GM21528 (cell line): ENCODE measurements around the gene HPS5.
A peak's percentile ranks its signal among the peaks of the same experiment; 100 is the strongest.
"Not testable (repeated sequence)": the region's sequence is repeated elsewhere in the genome, so short reads cannot be mapped to it uniquely, and the experiment has no call there.

Experiments used
- ATAC-seq: cut with Tn5 transposase; IDR thresholded peaks from one replicate; pipeline ENCODE4 v1.9.1; 2021; ENCODE audit warnings: mild to moderate bottlenecking, moderate library complexity; ENCODE audit not compliant: unreplicated experiment, low FRiP score

The HPS5 gene

DNA sequence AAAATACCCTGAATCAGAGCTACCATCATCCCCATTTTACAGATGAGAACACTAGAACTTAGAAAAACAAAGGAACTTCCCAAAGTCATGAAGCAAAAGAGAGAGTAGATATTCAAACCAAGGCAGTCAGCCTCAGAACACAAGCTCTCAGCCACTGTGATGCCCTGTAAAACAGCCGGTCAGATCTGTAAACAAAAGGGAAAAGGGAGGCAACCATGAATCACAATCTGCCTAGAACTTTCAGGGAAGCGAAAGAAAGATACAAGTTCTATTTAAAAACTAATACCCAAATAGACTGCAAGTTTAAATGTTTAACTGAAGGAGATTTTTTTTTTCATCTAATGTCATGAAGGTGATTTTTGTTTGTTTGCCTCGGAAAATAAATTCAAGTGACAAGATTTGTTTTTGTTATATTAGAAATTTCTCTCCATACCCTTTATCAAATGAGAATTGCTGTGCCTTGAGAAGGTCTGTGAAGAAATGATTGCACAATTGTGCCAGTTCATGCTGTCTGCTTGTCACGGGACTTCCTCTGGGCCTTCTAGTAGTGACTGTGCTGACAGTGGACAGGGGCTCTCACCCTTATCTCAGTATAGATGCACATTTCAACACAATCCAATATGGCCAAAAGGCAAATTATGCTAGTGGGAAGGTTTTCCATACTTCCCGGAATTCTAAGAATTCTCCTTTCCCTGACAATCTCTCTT is 44.2 kb downstream of the HPS5 start:
- ATAC-seq, result no peak

DNA sequence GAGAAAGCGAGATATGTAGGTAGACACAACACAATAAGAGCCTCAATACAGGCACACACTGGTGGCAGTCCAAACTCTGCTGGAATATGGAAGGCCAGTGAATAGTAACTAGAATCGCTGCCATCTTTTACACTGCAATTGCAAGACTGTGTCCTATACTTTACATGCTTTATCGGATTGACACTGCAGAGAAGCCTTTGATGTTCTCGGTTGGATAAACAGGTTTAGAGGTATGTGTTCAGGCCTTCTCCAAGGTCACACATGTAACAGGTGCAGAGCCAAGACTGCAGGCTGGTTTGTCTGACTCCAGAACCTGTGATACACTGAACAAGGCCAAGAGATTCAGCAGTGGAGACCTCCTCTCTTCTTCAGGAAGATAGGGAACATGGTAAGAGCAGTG is 50.7 kb downstream of the HPS5 start:
- ATAC-seq, result no peak

DNA sequence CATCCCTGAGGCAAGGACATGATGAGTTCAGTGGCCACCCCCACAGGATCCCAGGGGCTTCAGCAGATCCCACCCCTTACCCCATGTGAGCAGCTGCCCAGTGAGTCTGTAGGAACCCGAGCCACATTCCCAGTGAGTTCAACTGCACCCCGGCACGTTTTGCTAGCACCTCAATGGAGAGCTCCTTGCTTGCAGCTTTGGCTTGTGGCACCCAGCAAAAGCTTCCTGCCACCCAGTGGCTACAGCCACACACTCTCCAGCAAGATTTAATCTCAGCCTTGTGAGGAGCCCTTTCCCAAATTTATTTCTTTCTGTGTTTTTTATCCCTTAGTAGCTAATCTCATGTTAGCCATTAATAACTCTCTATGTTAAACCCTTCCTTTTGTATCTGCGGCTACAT is 51.8 kb downstream of the HPS5 start:
- no peak for ATAC-seq

DNA sequence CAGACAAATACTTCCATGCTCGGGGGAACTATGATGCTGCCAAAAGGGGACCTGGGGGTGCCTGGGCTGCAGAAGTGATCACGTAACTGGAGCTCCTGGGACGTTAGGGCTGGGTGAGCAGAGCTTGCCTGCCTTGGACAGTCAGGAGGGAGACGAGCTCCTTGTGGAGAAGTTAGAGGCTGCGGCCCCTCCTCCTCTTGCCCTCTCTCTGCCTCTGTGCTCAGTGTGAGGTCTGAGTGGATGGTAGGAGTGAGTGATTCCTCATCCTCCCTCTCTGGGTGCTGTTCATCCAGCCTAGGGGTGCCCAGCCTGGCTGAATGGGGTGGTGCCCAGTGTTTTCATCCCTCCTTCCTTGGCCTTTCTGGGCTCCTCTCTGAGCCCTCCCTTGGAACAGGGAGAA is 52.7 kb downstream of the HPS5 start:
- not testable (repeated sequence) for ATAC-seq

DNA sequence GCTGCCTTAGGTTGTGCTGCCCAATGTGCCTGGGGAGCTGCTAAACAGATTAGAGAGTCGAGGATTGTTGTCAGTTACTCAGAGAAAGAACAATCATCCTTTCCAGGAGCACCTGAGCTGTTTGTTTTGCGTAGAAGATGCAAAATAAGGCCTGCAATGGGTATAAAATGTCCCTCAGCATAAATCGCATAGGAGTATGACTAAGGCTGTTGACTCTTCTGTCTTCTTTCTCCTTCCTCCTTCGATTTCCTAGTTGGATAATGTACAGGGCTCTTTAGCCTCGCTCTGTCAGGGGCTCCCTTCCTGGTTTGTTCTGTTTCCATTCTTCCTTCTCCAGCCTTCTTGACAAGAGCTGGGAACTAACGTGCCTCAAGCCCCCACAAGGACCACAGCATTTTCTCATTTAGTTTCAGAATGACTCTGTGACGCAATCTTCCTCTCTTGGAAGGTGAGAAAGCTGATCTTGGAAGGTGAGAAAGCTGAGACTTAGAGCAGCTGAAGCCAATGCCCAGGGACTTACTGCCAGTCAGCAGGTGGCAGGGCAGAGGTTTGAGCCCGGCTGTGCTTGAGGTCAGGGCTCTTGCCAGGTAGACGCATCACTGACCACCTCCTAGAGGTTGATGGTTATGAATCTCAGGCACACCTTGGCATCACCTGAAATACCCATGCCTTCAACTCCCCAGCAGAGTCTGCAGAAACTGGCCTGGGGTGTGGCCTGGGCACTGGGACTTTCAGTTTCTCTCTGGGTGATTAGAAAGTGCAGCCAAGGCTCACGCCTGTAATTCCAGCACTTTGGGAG is 54.4 kb downstream of the HPS5 start:
- peak; percentile 62 for ATAC-seq

DNA sequence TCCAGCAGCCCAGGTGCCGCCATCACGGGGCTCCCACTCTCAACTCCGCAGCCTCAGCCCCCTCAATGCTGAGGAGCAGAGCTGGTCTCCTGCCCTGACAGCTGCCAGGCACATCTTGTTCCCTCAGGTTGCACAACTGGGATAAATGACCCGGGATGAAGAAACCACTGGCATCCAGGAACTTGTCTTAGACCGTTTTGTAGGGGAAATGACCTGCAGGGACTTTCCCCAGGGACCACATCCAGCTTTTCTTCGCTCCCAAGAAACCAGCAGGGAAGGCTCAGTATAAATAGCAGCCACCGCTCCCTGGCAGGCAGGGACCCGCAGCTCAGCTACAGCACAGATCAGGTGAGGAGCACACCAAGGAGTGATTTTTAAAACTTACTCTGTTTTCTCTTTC is 56.0 kb downstream of the HPS5 start, which contains the start of gene SAA1:
TSS of gene SAA1 (plus strand) at position 316 of the 400 bp plus-strand sequence. CDS start 624 bp downstream, outside the sequence.
- no peak for ATAC-seq

DNA sequence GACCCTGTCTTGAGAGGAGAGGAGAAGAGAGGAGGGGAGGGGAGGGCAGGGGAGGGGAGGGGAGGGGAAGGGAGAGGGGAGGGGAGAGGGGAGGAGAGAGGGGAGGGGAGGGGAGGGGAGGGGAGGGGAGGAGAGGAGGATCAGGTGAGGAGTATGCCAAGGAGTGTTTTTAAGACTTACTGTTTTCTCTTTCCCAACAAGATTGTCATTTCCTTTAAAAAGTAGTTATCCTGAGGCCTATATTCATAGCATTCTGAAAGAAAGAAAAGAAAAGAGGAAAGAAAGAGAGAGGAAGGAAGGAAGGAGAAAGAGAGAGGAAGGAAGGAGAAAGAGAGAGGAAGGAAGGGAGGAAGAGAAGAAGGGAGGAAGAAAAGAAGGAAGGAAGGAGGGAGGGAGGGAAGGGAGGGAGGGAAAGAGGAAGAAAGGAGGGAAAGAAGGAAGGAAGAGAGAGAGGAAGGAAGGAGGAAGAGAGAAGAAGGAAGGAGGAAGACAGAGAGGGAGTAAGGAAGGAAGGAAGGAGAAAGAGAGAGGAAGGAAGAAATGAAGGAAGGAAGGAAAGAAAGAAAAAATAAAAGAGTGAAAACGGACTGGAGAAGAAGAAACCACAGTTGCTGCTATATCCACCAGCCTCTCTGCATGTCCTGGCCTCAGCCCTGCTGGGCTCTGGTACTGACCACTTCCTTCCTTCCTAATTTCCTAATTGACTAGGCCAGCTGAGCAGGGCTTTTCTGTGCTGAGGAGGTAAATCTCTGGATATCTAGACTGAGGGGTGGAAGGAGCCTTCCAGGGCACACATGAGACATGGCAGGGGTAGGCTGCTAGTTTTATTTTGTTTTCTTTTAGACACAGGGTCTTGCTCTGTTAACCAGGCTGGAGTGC is 57.0 kb downstream of the HPS5 start:
- no peak for ATAC-seq

DNA sequence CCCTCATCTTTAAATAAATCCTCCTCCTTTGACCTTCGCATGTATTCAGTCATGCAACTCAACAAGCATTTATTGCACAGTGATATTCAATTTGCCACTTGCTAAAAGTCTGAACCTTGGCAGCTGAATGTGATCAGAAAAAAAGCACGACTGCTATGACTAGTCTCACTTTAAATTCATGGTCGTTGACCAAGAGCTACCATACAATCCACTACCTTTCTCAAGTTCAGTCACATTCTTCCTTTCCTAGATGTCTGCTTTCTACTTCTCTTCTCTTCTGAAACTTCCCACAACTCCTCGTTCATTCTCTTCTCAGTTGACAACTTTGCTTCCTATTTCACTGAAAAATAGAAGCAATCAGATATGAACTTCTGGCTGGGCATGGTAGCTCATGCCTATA is 57.9 kb downstream of the HPS5 start:
- ATAC-seq, result peak; percentile 51

DNA sequence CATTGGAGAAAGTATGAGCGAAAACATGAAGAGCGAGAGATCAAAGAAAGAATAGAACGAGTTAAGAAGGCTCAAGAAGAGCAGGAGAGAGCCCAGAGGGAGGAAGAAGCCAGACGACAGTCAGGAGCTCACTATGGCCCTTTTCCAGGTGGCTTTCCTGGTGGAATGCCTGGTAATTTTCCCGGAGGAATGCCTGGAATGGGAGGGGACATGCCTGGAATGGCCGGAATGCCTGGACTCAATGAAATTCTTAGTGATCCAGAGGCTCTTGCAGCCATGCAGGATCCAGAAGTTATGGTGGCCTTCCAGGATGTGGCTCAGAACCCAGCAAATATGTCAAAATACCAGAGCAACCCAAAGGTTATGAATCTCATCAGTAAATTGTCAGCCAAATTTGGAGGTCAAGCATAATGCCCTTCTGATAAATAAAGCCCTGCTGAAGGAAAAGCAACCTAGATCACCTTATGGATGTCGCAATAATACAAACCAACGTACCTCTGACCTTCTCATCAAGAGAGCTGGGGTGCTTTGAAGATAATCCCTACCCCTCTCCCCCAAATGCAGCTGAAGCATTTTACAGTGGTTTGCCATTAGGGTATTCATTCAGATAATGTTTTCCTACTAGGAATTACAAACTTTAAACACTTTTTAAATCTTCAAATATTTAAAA is 59.1 kb downstream of the HPS5 start:
- not testable (repeated sequence) for ATAC-seq

DNA sequence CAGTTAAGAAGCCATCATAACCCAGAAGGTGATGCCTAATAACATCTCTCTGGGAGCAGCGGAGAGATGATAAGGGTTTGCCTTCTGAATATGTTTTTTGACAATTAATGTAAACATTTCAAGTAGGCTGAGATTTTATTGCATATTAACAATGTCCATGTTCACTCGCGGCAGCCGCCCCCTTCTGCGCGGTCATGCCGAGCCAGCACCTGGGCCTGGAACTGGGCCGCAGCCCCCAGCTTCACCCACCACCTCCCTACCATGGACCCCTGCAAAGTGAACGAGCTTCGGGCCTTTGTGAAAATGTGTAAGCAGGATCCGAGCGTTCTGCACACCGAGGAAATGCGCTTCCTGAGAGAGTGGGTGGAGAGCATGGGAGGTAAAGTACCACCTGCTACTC is 60.2 kb downstream of the HPS5 start:
- ATAC-seq, result no peak

DNA sequence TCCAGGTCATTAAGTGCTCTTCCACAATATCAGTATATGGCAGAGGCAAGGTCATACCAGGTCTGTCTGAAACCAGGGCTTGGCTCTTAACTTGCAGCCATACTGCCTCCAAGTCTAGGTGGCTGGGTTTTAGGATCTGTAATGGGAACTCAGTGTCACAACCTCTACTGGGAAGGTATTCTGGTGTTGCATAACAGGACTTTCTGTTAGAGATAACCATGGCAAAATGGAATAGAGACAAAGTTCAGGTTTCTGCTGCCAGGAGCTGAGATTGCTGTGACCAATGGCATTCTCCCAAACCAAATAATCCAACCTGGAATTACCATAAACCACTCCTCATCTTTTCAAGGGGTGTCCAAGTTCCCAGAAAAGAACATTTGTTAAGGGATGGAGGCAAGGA is 62.7 kb downstream of the HPS5 start:
- no peak for ATAC-seq

DNA sequence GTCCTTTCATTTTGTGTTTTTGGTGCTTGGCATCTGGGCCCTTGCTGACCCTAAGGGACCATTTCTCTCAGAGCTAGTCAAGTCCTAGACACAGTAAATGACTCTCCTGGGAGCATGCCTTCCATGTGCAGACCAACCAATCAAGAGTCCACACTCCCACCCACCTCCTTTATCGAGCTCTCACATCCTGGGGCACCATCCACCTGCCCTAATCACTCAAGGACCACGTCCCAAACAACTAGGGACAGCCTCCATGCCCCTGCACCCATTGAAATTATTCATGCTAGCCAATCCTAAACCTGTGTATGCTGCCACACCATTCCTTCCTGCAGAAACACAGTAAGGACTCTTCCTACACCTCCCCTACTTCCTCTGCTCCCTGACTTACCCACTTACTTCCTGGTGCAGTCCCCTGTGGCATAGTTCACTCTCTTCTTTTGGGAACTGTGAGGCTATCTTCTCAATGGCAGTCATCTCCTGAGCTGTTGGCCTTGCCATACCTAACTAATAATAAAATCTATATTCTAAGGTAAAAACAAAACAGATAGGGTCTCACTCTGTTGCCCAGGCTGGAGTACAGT is 67.1 kb downstream of the HPS5 start:
- no peak for ATAC-seq

DNA sequence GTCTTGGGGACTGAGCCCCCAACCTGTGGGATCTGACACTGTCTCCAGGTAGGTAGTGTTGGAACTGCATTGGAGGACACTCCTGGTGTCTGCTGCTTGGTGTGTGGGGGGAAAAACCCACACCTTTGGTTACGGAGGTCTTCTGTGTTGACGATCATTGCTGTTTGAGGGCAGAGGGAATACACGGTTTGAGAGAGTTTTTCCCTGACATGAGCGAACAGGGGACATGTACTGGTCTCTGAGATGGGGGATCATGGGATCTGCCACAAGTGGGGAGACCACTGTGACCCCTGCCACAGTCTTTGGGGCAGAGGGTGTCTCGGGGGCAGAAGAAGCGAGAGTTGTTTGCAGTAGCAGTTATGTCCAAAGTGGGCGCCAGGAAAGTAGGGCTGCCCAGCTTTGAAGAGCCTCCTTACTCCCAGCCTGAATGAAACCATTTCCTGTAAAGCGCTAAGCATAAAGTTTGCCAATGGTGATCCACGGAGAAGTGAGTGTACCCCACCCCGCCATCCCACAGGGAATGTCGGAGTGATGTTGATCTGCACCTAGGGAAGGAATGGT is 68.1 kb downstream of the HPS5 start:
- no peak for ATAC-seq

DNA sequence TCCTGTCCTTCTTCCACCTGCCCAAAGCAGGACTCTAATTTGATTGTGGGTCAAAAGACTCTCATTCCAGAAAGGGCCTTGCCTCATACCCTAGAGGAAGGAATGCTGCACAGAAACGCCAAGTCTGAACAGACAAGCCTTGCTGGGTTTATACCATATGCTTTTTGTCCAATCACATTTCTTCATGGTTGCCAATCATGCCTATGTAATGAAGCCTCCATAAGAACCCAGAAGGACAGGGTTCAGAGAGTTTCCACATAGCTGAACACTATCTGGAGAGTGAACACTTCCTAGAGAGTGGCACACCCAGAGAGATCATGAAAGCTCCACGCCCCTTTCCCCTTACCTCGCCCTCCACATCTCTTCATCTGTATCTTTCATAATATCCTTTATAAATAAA is 68.7 kb downstream of the HPS5 start:
- no peak for ATAC-seq

DNA sequence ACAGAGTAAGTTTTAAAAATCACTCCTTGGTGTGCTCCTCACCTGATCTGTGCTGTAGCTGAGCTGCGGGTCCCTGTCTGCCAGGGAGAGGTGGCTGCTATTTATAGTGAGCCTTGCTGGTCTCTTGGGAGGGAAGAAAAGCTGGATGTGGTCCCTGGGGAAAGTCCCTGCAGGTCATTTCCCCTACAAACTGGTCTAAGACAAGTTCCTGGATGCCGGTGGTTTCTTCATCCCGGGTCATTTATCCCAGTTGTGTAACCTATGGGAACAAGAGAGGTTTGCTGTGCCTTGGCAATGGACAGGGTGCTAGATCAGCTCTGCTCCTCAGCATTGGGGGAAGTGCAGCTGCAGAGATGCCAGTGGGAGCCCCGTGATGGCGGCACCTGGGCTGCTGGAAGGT is 73.4 kb downstream of the HPS5 start, which contains the start of gene SAA2:
TSS of gene SAA2 (minus strand) at position 108 of the 400 bp plus-strand sequence. CDS start 657 bp downstream, outside the sequence.
- ATAC-seq, result no peak

DNA sequence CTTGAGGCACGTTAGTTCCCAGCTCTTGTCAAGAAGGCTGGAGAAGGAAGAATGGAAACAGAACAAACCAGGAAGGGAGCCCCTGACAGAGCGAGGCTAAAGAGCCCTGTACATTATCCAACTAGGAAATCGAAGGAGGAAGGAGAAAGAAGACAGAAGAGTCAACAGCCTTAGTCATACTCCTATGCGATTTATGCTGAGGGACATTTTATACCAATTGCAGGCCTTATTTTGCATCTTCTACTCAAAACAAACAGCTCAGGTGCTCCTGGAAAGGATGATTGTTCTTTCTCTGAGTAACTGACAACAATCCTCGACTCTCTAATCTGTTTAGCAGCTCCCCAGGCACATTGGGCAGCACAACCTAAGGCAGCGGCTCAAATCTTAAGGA is 74.8 kb downstream of the HPS5 start:
- ATAC-seq, result not testable (repeated sequence)

DNA sequence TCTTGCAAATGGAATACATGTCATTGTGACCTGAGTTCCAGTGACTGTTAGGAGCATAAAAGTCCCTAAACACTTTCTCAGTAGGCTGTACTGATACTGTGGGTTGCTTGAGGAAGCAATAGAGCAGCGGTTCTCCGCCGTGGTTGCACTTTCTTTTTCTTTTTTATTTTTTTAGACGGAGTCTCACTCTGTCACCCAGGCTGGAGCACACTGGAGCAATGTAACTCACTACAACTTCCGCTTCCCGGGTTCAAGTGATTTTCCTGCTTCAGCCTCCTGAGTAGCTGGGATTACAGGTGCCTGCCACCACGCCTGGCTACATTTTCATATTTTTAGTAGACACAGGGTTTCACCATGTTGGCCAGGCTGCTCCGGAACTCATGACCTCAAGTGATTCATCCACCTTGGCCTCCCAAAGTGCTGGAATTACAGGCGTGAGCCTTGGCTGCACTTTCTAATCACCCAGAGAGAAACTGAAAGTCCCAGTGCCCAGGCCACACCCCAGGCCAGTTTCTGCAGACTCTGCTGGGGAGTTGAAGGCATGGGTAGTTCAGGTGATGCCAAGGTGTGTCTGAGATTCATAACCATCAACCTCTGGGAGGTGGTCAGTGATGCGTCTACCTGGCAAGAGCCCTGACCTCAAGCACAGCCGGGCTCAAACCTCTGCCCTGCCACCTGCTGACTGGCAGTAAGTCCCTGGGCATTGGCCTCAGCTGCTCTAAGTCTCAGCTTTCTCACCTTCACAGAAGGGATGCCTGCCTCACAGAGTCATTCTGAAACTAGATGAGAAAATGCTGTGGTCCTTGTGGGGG is 75.4 kb downstream of the HPS5 start:
- peak; percentile 80 for ATAC-seq

DNA sequence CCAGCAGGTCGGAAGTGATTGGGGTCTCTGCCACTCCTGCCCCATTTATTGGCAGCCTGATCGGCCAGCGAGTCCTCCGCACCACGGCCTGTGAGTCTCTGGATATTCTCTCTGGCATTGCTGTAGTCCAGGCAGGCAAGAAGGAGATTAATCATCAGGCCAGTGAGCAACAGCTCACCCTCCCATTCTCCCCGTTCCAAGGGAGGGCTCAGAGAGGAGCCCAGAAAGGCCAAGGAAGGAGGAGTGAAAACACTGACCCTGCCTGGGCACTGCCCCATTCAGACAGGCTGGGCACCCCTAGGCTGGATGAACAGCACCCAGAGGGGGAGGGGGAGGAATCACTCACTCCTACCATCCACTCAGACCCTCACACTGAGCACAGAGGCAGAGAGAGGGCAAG is 76.5 kb downstream of the HPS5 start:
- no peak for ATAC-seq
